Ovary (tissue), 3 donors: Measurements from ENCODE around the gene GGTLC1.

ENCODE experiments used
- CTCF ChIP-seq, 3 donors: fragments of 450-650 bp in 2 of 3; fragments of 200-600 bp in 1 of 3; IDR thresholded peaks; one replicate each; pipeline versions ENCODE4 v1.5.1 to v1.8.0; 2016 to 2022; ENCODE audit warnings: antibody characterized with exemption in 3 of 3, mild to moderate bottlenecking in 1 of 3
- EP300 ChIP-seq: sonication (generic); formaldehyde crosslinking; IDR thresholded peaks from one replicate; pipeline ENCODE4 v1.6.1; 2017; ENCODE audit warnings: antibody characterized with exemption
- POLR2A ChIP-seq: fragments of 450-650 bp; IDR thresholded peaks from one replicate; pipeline ENCODE4 v1.6.1; 2017; ENCODE audit warnings: antibody characterized with exemption, mild to moderate bottlenecking, moderate library complexity
- donor health status: DM: no; HTN: no; CAD: no.

GRCh38 chr20:23946206-23946605, 42.4 kb downstream of the GGTLC1 start:
- TF ChIP-seq POLR2A = no peak
- TF ChIP-seq CTCF (IDR thresholded peaks at IDR 0.05) = no peak
- no peak for TF ChIP-seq EP300
